ENCODE data around the gene GREB1L.

GRCh38 chr18:21362831-21363230, 120.8 kb downstream of the GREB1L start:
- no peak for TF ChIP-seq POLR2A (IDR thresholded peaks at IDR 0.05)
- no peak for TF ChIP-seq CTCF (IDR thresholded peaks at IDR 0.05)
- no peak for TF ChIP-seq POLR2AphosphoS5 (IDR thresholded peaks at IDR 0.05)
- no peak for TF ChIP-seq EP300 (IDR thresholded peaks at IDR 0.05)
